HG03460 (cell line): Measurements from ENCODE around the gene LAMTOR4.
"Not testable (repeated sequence)": the region's sequence is repeated elsewhere in the genome, so short reads cannot be mapped to it uniquely, and the experiment has no call there.

Experiments used
- ATAC-seq: cut with Tn5 transposase; IDR thresholded peaks from one replicate; pipeline ENCODE4 v1.9.1; 2021; ENCODE audit not compliant: unreplicated experiment

The LAMTOR4 gene

DNA sequence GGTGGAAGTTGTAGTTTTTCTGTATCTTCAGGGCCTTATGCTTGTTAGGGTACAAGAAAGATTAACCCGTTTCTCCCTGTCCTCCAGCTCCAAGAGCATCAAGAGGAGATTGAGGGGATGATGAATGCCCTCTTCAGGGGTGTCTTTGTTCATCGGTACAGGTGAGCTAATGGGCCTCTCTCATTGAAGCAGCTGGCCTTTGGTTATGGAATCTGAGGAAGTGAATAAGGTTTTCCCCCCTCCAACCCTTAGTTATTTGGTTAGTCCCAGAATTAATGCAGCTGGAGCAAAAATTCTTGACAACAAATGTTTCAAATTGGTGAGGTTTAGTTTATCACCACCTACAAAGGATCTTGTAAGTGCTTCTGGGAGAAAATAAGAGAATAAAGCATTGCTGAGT is 46.5 kb downstream of the LAMTOR4 start:
- ATAC-seq: no peak

DNA sequence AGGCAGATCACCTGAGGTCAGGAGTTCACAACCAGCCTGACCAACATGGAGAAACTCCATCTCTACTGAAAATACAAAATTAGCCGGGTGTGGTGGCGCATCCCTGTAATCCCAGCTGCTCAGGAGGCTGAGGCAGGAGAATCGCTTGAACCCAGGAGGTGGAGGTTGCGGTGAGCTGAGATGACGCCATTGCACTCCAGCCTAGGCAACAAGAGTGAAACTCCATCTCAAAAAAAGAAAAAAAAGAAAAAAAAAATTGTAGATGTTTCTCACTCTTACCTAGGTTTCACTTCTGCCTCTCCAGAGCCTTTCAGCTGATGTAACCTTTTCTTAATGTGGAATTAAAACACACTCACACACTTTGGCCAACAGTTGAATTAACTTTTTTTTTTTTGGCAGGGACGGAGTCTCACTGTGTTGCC is 47.2 kb downstream of the LAMTOR4 start:
- not testable (repeated sequence) for ATAC-seq

DNA sequence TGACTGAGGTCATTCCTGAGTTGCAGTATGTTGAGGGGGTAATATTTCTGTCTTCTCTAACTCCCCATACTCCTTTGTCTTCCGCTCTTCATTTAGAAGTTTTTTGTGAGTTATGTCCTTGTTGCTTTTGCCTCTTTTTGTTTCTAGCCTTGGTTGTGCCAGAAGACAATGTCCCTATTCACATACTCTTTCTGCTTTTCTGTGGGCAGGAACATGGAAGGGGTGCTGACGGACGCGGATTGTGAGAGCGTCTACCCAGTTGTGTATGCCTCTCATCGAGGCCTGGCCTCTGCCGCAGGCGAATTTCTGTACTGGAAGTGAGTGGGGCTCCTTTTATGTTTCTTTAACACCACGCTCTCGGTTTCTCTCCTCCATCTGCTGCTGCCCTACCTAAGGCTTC is 49.5 kb downstream of the LAMTOR4 start:
- no peak for ATAC-seq

DNA sequence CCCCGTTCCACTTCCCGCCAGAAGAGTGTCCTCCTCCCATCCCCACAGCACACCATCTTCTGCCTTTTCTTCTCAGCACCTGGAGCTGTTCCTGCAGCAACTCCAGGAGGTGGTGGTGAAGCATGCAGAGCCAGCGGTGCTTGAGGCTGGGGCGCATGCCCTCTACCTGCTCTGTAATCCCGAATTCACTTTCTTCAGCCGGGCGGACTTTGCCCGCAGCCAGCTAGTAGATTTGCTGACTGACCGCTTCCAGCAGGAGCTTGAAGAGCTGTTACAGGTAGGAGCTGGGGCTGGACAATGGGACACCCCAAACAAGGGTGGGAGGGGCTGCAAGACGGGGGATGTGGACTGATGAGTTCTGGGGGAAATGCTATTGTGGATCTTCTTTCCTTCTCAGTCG is 52.0 kb downstream of the LAMTOR4 start:
- ATAC-seq: no peak
